GM20000 (cell line): ENCODE results near the gene CH25H.

Source experiments
- DNase-seq: peaks from one replicate; pipeline ENCODE4 v3.0.0; 2012; ENCODE audit warnings: low spot score
- TF ChIP-seq, protein P1 (sequence below): IDR thresholded peaks from 2 replicates; pipeline ENCODE4 v1.5.1; 2012; ENCODE audit warnings: mild to moderate bottlenecking, control low read depth; ENCODE audit errors: extremely low read depth, missing control alignments

Gene CH25H

DNA sequence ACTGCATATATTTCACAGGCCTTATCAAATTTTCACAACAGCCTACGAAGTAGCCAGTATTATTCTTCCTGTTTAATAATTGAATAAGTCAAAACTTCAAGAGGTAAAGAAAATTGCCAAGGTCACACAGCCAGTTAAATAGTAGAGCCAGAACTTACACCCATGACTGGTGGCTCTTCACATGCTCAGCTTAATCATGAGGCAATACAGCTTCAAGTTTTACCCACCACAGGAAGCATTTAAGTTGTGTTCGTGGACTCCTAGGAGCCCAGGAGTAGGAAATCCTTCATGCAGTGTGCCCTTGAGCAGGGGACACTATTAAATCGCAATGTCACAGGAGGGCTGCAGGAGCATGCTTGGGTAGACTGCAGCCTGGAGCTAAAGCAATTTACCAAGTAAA, 33.4 kb upstream of the CH25H start:
- DNase-seq: no peak
- TF ChIP-seq, protein P1, sequence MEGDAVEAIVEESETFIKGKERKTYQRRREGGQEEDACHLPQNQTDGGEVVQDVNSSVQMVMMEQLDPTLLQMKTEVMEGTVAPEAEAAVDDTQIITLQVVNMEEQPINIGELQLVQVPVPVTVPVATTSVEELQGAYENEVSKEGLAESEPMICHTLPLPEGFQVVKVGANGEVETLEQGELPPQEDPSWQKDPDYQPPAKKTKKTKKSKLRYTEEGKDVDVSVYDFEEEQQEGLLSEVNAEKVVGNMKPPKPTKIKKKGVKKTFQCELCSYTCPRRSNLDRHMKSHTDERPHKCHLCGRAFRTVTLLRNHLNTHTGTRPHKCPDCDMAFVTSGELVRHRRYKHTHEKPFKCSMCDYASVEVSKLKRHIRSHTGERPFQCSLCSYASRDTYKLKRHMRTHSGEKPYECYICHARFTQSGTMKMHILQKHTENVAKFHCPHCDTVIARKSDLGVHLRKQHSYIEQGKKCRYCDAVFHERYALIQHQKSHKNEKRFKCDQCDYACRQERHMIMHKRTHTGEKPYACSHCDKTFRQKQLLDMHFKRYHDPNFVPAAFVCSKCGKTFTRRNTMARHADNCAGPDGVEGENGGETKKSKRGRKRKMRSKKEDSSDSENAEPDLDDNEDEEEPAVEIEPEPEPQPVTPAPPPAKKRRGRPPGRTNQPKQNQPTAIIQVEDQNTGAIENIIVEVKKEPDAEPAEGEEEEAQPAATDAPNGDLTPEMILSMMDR: no peak

DNA sequence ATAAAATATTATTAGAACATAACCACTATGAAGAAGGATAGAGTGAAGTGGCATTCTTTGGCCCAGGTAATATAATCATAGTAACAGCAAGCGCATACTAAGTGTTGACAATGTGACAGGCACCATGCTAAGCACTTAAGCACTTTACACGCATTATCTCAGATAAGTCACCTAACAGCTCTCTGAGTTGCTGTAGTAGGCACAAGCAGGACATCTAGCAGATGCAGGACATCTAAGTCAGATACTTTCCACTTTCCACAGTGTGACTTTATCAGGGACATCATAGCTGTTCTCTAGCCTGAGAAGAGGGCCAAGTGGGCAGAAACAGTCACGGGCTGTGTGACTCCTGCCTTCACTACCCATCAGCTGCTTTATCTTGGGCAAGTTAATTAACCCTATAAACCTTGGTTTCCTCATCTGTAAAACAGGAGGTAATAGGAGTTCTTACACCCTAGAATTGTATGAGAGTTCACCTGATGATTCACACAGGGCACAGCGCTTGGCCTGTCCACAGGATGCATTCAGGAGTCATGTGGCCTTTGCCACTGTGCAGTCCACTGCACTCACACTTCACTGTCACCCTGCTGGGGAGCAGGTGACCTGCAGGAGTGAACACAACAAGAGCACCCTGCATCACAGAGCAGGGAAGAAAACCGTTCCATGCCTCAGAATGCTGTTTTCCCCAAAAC, 32.0 kb upstream of the CH25H start:
- DNase-seq: no peak
- TF ChIP-seq, protein P1: no peak

DNA sequence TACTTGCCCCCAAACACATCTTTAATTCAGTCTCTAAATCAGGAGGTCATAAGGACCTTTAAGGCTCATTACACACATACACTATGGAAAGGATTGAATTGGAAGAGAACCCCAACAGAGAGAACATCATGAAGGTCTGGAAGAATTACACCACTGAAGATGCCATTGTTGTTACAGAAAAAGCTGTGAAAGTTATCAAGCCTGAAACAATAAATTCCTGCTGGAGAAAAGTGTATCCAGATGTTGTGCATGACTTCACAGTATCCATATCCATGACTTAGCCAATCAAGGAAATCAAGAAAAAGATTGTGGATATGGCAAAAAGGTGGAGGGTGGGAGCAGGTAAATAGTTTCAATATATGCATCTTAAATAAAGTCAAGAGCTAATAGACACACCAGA, 30.7 kb upstream of the CH25H start:
- TF ChIP-seq, protein P1: no peak
- no peak for DNase-seq

DNA sequence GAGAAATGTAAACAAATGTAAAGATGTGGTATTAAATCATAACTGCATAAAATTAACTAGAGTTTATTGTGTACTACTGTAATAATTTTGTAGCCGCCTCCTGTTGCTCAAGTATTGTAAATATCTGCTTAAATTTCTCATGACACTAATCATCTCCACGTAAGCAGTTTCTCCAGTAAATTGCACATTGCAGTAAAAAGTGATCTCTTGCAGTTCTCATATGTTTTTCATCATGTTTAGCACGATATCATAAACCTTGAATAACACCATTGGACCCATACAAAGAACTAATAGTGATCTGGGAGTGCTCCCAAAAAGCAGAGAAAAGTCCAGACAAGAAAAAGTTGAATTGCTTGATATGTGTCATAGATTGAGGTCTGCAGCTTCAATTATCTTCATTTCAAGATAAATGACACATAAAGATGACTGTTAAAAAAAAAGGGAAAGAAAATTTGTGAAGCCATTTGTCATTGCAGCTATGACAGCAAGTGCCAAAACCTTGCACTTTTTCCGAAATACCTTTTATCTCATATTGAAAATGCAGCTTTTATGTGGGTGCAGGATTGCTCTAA, 29.2 kb upstream of the CH25H start:
- no peak for DNase-seq
- TF ChIP-seq, protein P1: no peak

DNA sequence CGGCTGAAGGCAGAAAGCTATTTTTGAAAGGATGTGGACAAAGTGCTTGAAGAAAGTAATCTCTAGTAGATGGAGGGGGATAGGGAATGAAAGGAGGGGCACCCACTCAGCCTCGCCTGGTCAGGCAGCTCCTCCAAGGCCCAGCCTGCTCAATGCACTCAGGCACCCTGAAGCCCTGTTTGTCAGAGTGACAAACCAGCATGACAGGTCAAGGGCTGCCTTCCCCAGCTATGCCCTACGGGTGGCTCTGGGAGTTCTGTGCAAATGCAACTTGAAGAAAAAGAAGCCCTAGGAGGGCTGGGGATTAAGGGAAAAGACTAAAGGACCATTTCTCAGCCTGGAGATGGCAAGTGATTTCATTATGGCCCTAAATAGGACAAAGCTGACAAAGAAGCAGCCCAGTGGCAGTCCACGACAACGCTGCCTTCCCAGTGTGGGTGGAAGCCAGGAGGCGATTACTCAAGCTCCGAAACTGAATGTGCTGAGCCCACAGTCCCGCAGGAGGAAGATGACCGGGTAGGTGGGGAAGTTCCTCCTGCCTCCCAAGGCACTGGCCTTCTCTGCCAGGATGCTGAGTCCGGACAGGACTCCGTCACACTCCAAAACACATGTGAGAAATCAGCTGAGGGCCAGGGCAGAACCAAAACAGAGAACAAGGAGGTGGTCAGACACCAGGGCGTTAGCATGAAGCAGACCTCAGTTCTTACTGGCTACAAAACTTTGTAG, 28.1 kb upstream of the CH25H start:
- DNase-seq: no peak
- TF ChIP-seq, protein P1: no peak

DNA sequence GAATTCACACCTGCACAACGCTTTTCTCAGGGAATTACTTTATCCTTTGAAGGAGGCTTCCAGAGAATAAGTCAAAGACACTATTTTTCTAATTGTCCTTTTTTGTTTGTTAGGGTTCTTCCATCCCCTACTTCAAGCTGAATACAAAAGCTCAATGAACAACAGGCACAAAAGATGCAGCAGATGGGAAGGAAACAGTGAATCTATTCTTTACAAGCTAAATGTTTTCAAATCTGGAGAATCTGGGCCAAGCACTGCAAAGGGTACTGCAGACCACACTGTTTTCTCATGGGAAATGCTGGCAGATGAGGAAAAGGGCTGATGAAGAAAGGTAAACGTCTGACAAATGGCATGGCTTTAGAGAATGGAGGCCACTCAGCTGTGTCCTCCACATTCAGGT, 25.9 kb upstream of the CH25H start:
- DNase-seq: no peak
- TF ChIP-seq, protein P1: no peak

DNA sequence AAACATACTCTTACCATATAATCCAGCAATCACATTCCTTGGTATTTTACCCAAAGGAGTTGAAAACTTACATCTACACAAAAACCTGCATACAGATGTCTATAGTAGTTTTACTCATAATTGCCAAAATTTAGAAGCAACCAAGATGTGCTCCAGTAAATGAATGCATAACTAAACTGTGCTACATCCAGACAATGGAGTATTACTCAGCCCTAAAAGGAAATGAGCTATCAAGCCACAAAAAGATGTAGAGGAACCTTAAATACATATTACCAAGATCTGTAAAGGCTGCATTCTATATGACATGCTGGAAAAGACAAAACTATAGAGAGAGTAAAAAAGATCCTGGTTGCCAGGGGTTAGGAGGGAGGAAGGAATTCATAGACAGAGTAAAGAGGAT, 21.8 kb upstream of the CH25H start:
- TF ChIP-seq, protein P1: no peak
- no peak for DNase-seq
